GDM1 (cell line): ENCODE measurements around the gene TBC1D12.
"Not testable (repeated sequence)": the region's sequence is repeated elsewhere in the genome, so short reads cannot be mapped to it uniquely, and the experiment has no call there.

Source experiments
- DNase-seq: peaks from one replicate; lab custom pipeline; 2025; lab: John Stamatoyannopoulos, UW

Gene TBC1D12

DNA sequence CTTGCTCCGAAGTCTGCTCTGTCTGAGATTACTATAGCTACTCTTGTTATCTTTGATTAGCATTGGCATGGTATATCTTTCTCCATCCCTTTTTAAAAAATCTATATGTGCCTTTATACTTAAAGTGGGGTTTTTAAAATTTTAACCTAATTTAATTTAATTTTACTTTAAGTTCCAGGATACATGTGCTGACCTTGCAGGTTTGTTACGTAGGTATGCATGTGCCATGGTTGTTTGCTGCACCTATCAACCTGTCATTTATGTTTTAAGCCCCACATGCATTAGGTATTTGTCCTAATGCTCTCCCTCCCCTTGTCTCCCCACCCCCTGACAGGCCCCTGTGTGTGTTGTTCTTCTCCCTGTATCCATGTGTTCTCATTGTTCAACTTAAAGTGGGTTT is 54.6 kb downstream of the TBC1D12 start:
- DNase-seq, result no peak

- no peak for DNase-seq
Observed at GRCh38 chr10:94459385-94459784, 57.0 kb downstream of the TBC1D12 start.

DNA sequence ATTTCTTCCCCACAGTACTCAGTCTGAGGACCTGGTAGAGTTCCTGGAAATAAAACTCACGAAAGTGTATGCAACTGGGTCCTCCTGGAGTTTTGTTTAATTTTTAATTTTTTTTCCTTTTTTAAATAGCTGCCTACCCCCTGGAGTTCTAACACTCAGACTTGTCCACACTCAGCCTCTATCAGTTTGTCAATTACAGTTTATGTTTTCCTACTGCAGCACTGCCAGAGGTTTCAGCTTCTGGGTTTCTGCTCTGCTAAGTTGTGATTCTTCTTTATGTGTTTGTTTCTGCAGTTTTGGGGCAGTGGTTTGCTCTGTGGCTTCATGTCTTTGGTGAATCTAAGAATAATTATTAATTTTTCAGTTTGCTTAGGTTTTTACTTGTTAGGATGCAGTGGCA is 59.2 kb downstream of the TBC1D12 start:
- no peak for DNase-seq

GRCh38 chr10:94462130-94462529 is 59.8 kb downstream of the TBC1D12 start:
- DNase-seq, result no peak

- DNase-seq, result no peak
Observed at GRCh38 chr10:94465684-94466083, 63.3 kb downstream of the TBC1D12 start.

GRCh38 chr10:94481410-94481809 is 79.1 kb downstream of the TBC1D12 start:
- no peak for DNase-seq

- DNase-seq, result no peak
Observed at GRCh38 chr10:94483970-94484369, 81.6 kb downstream of the TBC1D12 start.

GRCh38 chr10:94485094-94485493 is 82.8 kb downstream of the TBC1D12 start:
- DNase-seq, result no peak

- DNase-seq, result no peak
Observed at GRCh38 chr10:94487575-94487974, 85.2 kb downstream of the TBC1D12 start.

GRCh38 chr10:94489107-94489506 is 86.8 kb downstream of the TBC1D12 start:
- DNase-seq, result no peak

DNA sequence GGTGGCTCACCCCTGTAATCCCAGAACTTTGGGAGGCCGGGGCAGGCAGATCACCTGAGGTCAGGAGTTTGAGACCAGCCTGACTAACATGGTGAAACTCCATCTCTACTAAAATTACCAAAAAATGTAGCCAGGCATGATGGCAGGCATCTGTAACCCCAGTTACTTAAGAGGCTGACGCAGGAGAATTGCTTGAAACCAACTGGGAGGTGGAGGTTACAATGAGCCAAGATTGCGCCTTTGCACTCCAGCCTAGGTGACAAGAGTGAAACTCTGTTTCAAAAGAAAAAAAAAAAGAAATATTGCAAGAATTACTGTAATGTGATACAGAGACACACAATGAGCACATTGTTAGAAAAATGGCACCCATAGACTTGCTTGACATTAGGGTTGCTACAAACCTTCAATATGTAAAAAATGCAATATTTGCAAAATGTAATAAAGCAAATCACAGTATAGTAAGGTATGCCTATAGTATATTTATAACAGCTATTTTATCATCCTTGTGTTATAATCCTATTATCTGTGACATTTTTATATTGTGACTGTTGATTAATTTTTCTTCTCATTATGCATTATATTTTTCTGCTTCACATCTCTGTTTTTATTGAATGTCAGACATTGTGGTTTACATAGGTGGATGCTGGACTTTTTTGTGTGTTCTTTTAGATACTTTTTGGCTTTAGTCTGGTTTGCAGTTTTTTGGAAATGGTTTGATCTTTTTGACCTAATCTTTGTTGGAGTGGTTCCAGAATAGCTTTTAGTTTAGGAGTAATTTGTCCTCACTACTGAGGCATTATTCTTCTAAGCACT is 87.8 kb downstream of the TBC1D12 start:
- DNase-seq, result no peak

GRCh38 chr10:94490789-94491039 is 88.4 kb downstream of the TBC1D12 start:
- no peak for DNase-seq

DNA sequence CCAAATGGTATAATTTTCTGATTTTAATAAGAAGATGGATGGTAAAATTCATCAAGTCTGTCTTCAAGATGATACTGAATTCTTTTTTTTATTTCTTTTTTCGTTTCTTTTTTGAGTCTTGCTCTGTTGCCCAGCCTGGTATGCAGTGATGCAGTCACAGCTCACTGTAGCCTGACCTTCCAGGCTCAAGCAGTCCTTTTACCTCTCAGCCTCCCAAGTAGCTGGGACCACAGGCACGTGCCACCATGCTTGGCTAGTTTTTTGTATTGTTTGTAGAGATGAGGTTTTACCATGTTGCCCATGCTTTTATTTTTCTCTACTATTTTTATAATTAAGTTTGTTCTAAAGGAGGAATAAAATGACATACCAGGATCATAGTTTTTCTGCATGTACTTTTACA is 91.1 kb downstream of the TBC1D12 start:
- DNase-seq, result no peak

GRCh38 chr10:94496010-94496409 is 93.7 kb downstream of the TBC1D12 start:
- no peak for DNase-seq

DNA sequence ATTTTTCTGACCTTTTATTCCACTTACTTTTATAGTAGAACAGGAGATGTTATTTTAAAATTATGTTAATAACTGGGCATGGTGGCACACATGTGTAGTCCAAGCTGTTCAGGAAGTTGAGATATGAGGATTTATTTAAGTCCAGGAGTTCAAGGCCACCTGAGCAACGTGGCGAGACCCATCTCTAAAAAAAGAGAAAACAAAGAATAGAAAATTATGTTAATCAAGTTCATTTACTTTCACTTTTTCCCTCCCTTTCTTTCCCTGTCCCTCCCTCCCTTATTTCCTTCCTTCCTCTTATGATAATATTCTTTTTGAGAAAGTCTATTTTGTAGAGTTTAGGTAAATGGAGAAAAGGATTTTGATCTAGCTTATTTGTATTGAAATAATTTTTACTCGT is 94.3 kb downstream of the TBC1D12 start:
- no peak for DNase-seq

DNA sequence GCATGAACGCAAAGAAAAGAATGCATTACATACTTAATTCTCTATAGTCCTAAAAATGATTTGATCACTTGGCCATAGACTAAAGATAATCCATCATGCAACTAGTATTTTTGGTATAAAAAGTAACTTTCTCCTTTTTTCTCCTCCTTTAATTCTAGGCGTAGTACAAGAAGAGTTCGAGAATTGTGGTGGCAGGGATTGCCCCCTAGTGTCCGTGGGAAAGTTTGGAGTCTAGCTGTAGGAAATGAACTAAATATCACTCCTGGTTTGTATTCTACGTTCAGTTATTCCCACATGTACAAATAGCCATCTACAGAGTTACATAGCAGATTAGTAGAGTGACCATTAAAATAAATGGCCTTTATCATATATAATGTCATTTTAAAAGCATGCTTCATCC is 97.7 kb downstream of the TBC1D12 start:
- no peak for DNase-seq

DNA sequence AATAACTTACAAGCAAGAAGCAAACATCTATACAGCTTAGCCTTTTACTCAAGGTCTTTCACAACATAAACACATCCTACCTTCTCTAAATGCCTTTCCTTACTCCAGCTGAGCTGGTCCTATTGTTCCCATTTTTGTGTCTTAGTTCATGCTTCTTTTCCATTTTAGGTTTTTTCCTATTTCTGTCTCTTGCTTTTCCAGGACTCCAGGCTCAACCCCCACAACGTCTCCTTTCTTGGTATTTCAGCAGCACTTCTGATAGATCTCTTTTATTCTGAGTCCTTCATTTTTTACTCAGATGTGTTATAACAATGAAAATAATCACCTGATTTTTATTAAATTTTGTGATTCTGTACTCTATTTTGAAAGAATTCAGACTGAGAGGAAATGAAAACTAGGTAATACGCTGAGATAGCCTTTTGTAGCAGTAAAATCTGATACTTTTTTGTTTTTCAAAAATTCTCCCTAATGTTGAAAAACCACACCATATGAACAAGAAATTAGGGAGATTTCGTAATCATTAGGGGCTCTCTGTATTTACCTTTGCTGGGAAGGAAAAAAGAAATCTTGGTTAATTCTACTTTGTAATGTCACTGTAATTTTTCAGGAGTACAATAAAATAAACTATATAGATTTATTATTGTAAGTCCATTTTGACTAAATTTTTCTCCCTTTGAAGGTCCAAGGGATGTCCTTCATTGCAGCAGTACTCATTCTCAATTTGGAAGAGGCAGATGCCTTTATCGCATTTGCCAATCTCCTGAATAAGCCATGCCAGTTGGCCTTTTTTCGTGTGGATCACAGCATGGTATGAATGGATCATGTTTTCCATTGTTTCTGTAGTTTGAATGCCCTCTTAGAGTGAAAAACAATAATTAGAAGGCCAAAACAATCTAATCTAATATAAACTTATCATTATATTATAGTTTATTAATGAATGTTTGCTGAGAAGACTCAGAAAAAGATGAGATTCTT is 119.2 kb downstream of the TBC1D12 start:
- DNase-seq, result no peak

DNA sequence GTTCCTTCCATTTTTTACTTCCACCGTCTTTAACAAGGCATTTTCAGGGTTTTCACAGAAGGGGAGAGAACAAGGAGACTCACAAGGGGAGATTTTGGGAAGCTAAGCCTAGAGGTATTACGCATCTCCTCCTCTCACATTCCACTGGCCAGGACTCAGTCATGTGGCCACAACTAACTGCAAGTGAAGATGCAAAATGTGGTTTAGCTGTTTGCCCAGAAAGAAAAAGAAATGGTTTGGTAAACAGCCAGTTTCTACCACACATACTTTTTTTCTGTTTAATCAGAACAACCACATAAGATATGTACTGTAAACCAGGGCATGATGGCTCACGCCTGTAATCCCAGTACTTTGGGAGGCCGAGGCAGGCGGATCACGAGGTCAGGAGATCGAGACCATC is 121.8 kb downstream of the TBC1D12 start:
- no peak for DNase-seq

DNA sequence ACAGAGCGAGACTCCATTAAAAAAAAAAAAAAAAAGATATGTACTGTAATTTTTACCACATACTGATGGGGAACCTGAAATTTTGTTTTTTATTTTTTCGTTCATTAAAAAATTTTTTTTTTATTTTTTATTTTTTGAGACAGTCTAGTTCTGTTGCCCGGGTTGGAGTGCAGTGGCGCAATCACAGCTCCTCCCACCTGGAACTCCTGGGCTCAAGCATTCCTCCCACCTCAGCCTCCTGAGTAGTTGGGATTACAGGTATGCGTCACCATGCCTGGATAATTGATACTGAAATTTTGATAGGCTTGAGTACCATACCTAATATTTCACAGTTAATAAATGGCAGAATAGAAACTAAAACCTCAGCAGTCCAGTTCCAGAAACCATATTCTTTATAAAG is 122.4 kb downstream of the TBC1D12 start:
- no peak for DNase-seq

DNA sequence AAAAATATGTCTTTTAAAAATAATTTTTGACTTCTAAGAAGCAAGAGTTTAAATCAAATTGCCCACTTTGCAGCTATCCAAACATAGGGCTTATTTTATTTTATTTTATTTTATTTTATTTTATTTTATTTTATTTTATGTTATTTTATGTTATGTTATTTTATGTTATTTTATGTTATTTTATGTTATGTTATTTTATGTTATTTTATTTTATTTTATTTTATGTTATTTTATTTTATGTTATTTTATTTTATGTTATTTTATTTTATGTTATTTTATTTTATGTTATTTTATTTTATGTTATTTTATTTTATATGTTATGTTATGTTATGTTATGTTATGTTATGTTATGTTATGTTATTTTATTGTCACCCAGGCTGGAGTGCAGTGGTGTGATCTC is 129.2 kb downstream of the TBC1D12 start:
- DNase-seq, result not testable (repeated sequence)

DNA sequence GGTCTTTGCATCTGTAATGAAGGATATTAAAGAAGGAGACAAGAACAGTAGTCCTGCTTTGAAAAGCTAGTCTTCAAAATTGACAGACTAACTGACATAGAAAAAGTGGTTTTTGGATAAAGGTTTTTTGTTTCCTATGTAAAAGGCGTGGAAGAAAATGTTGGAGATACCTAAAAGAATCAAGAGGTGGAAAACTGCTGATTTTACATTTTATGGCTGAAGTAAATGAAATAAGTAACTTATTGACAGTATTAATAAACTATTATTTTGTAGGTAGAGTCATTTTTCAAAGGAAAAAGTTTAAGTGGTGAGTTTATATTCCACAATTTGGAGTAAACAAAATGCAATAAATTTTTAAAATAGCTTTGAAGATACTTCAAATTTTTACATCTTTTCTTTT is 130.7 kb downstream of the TBC1D12 start:
- no peak for DNase-seq

DNA sequence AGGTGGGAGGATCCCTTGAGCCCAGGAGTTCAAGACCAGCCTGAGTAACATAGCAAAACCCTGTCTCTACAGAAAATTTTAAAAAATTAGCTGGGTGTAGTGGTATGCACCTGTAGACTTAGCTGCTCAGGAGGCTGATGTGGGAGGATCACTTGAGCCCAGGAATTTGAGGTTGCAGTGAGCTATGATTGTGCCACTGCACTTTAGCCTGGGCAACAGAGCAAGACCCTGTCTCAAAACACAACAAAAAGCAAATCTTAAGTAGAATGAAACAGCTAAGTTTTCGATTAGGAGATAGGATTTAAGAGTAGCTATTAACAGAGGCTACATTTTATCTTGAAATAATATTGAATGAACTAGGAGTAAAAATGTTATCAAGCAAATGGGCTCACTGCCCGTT is 139.9 kb downstream of the TBC1D12 start:
- DNase-seq, result not testable (repeated sequence)

GRCh38 chr10:94545391-94546048 is 143.2 kb downstream of the TBC1D12 start, which contains the start of gene HELLS:
Gene HELLS (plus strand): TSS chr10:94545788. CDS start chr10:94545922, 134 bp downstream.
- DNase-seq, result peak; percentile 62
